Measurements from ENCODE around the gene CHPF2.

- TF ChIP-seq ZNF274 (IDR thresholded peaks at IDR 0.05; ENCODE audit: low read depth, low read length) (no peak), YY1 (IDR thresholded peaks at IDR 0.05; ENCODE audit: insufficient read depth, insufficient read length) (no peak), SUZ12 (IDR thresholded peaks at IDR 0.05; ENCODE audit: extremely low read depth, insufficient read depth, insufficient read length) (no peak)
These were observed 11.3 kb downstream of the CHPF2 start for GRCh38 chr7:151243408-151244195.
